Measurements from ENCODE around the gene CRYAA. TPM values are rescaled to one million over a fixed set of nuclear protein-coding genes. Genes with fewer than 3 reads are reported as not detected.

CRYAA gene
- total and polyA plus RNA-seq, 2 donors (not counting 3 experiments of a cell fraction or from before 2014, with no cell fraction given): not detected

GRCh38 chr21:43209575-43210453 lies 41.0 kb downstream of the CRYAA start:
- Histone ChIP-seq H3K4me3 (replicated peaks in 1 of 3; ENCODE audit: insufficient read depth in 1 of 3, low read depth in 1 of 3, low read length in 3 of 3) (no peak overlapping the region), H2AFZ (ENCODE audit: low read depth, low read length) (no peak overlapping the region), H3K9me1 (replicated peaks; ENCODE audit: control insufficient read depth, extremely low read depth, insufficient read depth, low read length) (no peaks in the 10 kb centered on the region), H4K20me1 (replicated peaks; ENCODE audit: control insufficient read depth, extremely low read depth, insufficient read depth, low read length) (no peaks in the 10 kb centered on the region), H3K79me2 (ENCODE audit: control insufficient read depth, insufficient read depth, low read length) (no peaks in the 10 kb centered on the region), H3K4me1 (ENCODE audit: control insufficient read depth, extremely low read depth, insufficient read depth, low read length) (no peaks in the 10 kb centered on the region), H3K9me3 (replicated peaks; ENCODE audit: control insufficient read depth, insufficient read depth, low read length) (no peaks in the 10 kb centered on the region), H3K9ac (replicated peaks; ENCODE audit: extremely low read depth, insufficient read depth, low read length) (no peak overlapping the region), H3K4me2 (ENCODE audit: insufficient read depth, low read length) (no peak overlapping the region), H3K36me3 (ENCODE audit: control insufficient read depth in 2 of 2, extremely low read depth in 1 of 2, insufficient read depth in 2 of 2, low read length in 2 of 2) (no peaks in the 10 kb centered on the region), H3K27ac (ENCODE audit: insufficient read depth, low read depth, low read length) (no peak overlapping the region), H3K27me3 (ENCODE audit: control insufficient read depth in 2 of 2, insufficient read depth in 2 of 2, low read length in 2 of 2) (no peaks in the 10 kb centered on the region)
- POLR2A ChIA-PET: no interaction called here
- no peak for DNase-seq (ENCODE audit: low read depth, low spot score)
- TF ChIP-seq FOS (IDR thresholded peaks at IDR 0.05; ENCODE audit: borderline replicate concordance, insufficient read depth, low read length) (no peak), MYC (IDR thresholded peaks at IDR 0.05; ENCODE audit: low read depth, low read length) (no peak)
- intact Hi-C loops (cut with micrococcal nuclease) (no loop called here), dilution Hi-C loops (cut with MboI; ENCODE audit: extremely low pct_ligation_motif_present, low sequenced_read_pairs) (no loop called here)
- FAIRE-seq: no peak
- CTCF ChIA-PET: no interaction called here
- no TSS peak for BruUV-seq (replicated peaks)

- BruUV-seq (replicated peaks): no TSS peak
- Histone ChIP-seq H3K4me1 (ENCODE audit: control insufficient read depth, extremely low read depth, insufficient read depth, low read length) (no peaks in the 10 kb centered on the region), H3K36me3 (ENCODE audit: control insufficient read depth in 2 of 2, extremely low read depth in 1 of 2, insufficient read depth in 2 of 2, low read length in 2 of 2) (no peaks in the 10 kb centered on the region), H4K20me1 (replicated peaks; ENCODE audit: control insufficient read depth, extremely low read depth, insufficient read depth, low read length) (no peaks in the 10 kb centered on the region), H3K9me3 (replicated peaks; ENCODE audit: control insufficient read depth, insufficient read depth, low read length) (no peaks in the 10 kb centered on the region), H3K4me2 (ENCODE audit: insufficient read depth, low read length) (no peak overlapping the region), H3K79me2 (ENCODE audit: control insufficient read depth, insufficient read depth, low read length) (no peaks in the 10 kb centered on the region), H2AFZ (ENCODE audit: low read depth, low read length) (no peak overlapping the region), H3K27me3 (ENCODE audit: control insufficient read depth in 2 of 2, insufficient read depth in 2 of 2, low read length in 2 of 2) (no peaks in the 10 kb centered on the region), H3K9ac (replicated peaks; ENCODE audit: extremely low read depth, insufficient read depth, low read length) (no peak overlapping the region), H3K9me1 (replicated peaks; ENCODE audit: control insufficient read depth, extremely low read depth, insufficient read depth, low read length) (no peaks in the 10 kb centered on the region), H3K27ac (ENCODE audit: insufficient read depth, low read depth, low read length) (no peak overlapping the region), H3K4me3 (replicated peaks in 1 of 3; ENCODE audit: insufficient read depth in 1 of 3, low read depth in 1 of 3, low read length in 3 of 3) (no peak overlapping the region)
- intact Hi-C loops (cut with micrococcal nuclease) (no loop called here), dilution Hi-C loops (cut with MboI; ENCODE audit: extremely low pct_ligation_motif_present, low sequenced_read_pairs) (no loop called here)
- POLR2A ChIA-PET: no interaction called here
- DNase-seq (ENCODE audit: low read depth, low spot score): no peak
- no peak for FAIRE-seq
- TF ChIP-seq CTCF (IDR thresholded peaks at IDR 0.05; ENCODE audit: extremely low read depth in 1 of 2, insufficient read depth in 1 of 2, low read depth in 1 of 2, low read length in 2 of 2): no peak
- CTCF ChIA-PET: interaction anchor here (1.0 to 1.9 kb wide), 3 partner anchors 8 to 435 kb away, joined by 3 to 20 read pairs (median 4); no protein-coding TSS in a partner anchor
Observed at GRCh38 chr21:43210454-43211071, 41.8 kb downstream of the CRYAA start.

Data from endothelial cell of umbilical vein (primary cell).